Measurements from ENCODE around the gene MAPK9. TPM values are rescaled to one million over a fixed set of nuclear protein-coding genes. Genes with fewer than 3 reads are reported as not detected.

MAPK9 gene
- total RNA-seq, 1 experiment from 2014 or later = 93.1 TPM

DNA sequence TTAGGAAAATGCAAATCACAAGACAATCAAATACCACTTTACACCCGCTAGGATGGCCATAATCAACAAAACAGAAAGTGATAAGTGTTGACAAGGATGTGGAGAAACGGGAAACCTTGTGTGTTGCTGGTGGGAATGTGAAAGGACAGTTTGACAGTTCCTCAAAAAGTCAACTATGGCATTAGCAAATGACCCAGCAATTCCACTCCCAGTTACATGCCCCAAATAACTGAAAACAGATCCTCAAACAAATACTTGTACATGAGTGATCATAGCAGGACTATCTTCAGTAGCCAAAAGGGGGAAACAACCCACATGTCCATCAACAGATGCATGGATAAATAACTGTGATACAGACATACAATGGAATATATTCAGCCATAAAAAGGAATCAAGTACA lies 104.1 kb downstream of the MAPK9 start:
- Mint-ChIP-seq H3K36me3 (ENCODE audit: insufficient read depth, unreplicated experiment) (no peaks in the 10 kb centered on the region), H3K27me3 (ENCODE audit: insufficient read depth, unreplicated experiment) (peaks cover 3% of the 10 kb centered on the region), H3K4me1 (ENCODE audit: low read depth, unreplicated experiment) (no peaks in the 10 kb centered on the region), H3K9me3 (ENCODE audit: unreplicated experiment) (peaks cover 12% of the 10 kb centered on the region), H3K4me3 (ENCODE audit: unreplicated experiment) (no peak overlapping the region), H3K27ac (ENCODE audit: unreplicated experiment) (no peak overlapping the region)
- Histone ChIP-seq H3K9me3 (peaks cover 17% of the 10 kb centered on the region), H3K27me3 (replicated peaks; ENCODE audit: control insufficient read depth, insufficient read depth, low read length) (no peaks in the 10 kb centered on the region), H3K4me1 (no peaks in the 10 kb centered on the region), H3K36me3 (ENCODE audit: control insufficient read depth, insufficient read depth, low read length) (no peaks in the 10 kb centered on the region), H3K4me3 (ENCODE audit: low read depth, low read length) (no peak overlapping the region)
- no TSS peak for BruUV-seq (replicated peaks)
- no peak for DNase-seq
- intact Hi-C loops (cut with micrococcal nuclease; ENCODE audit: unreplicated experiment) = no loop called here
- POLR2A ChIA-PET = no interaction called here
- TF ChIP-seq, protein P1, sequence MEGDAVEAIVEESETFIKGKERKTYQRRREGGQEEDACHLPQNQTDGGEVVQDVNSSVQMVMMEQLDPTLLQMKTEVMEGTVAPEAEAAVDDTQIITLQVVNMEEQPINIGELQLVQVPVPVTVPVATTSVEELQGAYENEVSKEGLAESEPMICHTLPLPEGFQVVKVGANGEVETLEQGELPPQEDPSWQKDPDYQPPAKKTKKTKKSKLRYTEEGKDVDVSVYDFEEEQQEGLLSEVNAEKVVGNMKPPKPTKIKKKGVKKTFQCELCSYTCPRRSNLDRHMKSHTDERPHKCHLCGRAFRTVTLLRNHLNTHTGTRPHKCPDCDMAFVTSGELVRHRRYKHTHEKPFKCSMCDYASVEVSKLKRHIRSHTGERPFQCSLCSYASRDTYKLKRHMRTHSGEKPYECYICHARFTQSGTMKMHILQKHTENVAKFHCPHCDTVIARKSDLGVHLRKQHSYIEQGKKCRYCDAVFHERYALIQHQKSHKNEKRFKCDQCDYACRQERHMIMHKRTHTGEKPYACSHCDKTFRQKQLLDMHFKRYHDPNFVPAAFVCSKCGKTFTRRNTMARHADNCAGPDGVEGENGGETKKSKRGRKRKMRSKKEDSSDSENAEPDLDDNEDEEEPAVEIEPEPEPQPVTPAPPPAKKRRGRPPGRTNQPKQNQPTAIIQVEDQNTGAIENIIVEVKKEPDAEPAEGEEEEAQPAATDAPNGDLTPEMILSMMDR (IDR thresholded peaks at IDR 0.05; ENCODE audit: insufficient read depth in 1 of 2, low read depth in 1 of 2, low read length in 1 of 2, severe bottlenecking in 1 of 2, unreplicated experiment in 1 of 2) = no peak
- CTCF ChIA-PET = no interaction called here

Other genes starting within 250 kb of the MAPK9 start
- gene RNF130, start 220.3 kb downstream of the MAPK9 start, total RNA-seq (2022) = 30.2 and 34.5 TPM in 2 replicates
- gene RASGEF1C, start 82.9 kb downstream of the MAPK9 start, total RNA-seq (2022) = not detected in 2 replicates
- 0.72 and 1.6 TPM in 2 replicates for gene GFPT2, start 61.3 kb upstream of the MAPK9 start, total RNA-seq (2022)
- 43.2 and 46.3 TPM in 2 replicates for gene CNOT6, start 202.3 kb upstream of the MAPK9 start, total RNA-seq (2022)